SK-N-SH treated with all-trans-retinoic acid at 6 μM for 48 hours (cell line): ENCODE measurements around the gene PTPRN2.
"Not testable (repeated sequence)": the region's sequence is repeated elsewhere in the genome, so short reads cannot be mapped to it uniquely, and the experiment has no call there.

Experiments
- ATAC-seq: fragments of 200-7000 bp; cut with Tn5 transposase; 3 replicates; pipeline ENCODE4 v1.9.1; 2020; ENCODE audit warnings: mild to moderate bottlenecking, moderate library complexity
- BACH2 ChIP-seq: fragments of 250-450 bp; sonication (Bioruptor Pico); IDR thresholded peaks from 2 replicates; pipeline ENCODE4 v1.9.0; 2021; ENCODE audit warnings: mild to moderate bottlenecking, borderline replicate concordance
- CSDC2 ChIP-seq: fragments of 250-450 bp; sonication (Bioruptor Pico); IDR thresholded peaks from 2 replicates; pipeline ENCODE4 v1.5.0; 2020; ENCODE audit warnings: mild to moderate bottlenecking, moderate library complexity
- ESRRG ChIP-seq: fragments of 250-450 bp; sonication (Bioruptor Pico); IDR thresholded peaks from 2 replicates; pipeline ENCODE4 v1.6.1; 2021; ENCODE audit warnings: mild to moderate bottlenecking
- ISL1 ChIP-seq: fragments of 250-450 bp; sonication (Bioruptor Pico); IDR thresholded peaks from 2 replicates; pipeline ENCODE4 v2.1.2; 2022; ENCODE audit warnings: mild to moderate bottlenecking, moderate library complexity
- OSR1 ChIP-seq: fragments of 250-450 bp; sonication (Bioruptor Pico); IDR thresholded peaks from 2 replicates; pipeline ENCODE4 v1.8.0; 2022; ENCODE audit warnings: moderate library complexity, mild to moderate bottlenecking, inconsistent platforms
- PPARA ChIP-seq: fragments of 250-450 bp; sonication (Bioruptor Pico); IDR thresholded peaks from 2 replicates; pipeline ENCODE4 v1.5.0; 2020; ENCODE audit warnings: mild to moderate bottlenecking, borderline replicate concordance
- RARB ChIP-seq: fragments of 250-450 bp; sonication (Bioruptor Pico); IDR thresholded peaks from 2 replicates; pipeline ENCODE4 v1.8.0; 2021; ENCODE audit warnings: mild to moderate bottlenecking, moderate library complexity
- SNAI2 ChIP-seq: fragments of 250-450 bp; sonication (Bioruptor Pico); IDR thresholded peaks from 2 replicates; pipeline ENCODE4 v1.5.0; 2020; ENCODE audit warnings: mild to moderate bottlenecking, moderate library complexity
- TCF4 ChIP-seq: fragments of 250-450 bp; sonication (Bioruptor Pico); IDR thresholded peaks from 2 replicates; pipeline ENCODE4 v1.8.0; 2021; ENCODE audit warnings: mild to moderate bottlenecking, moderate library complexity, borderline replicate concordance
- TOX ChIP-seq: fragments of 250-450 bp; sonication (Bioruptor Pico); IDR thresholded peaks from 2 replicates; pipeline ENCODE4 v1.8.0; 2021; ENCODE audit warnings: mild to moderate bottlenecking, moderate library complexity, borderline replicate concordance
- ZC3H10 ChIP-seq: fragments of 250-450 bp; sonication (Bioruptor Pico); IDR thresholded peaks from 2 replicates; pipeline ENCODE4 v1.5.1; 2021; ENCODE audit warnings: mild to moderate bottlenecking, moderate library complexity
- ZFP3 ChIP-seq: fragments of 250-450 bp; sonication (Bioruptor Pico); IDR thresholded peaks from 2 replicates; pipeline ENCODE4 v1.5.0; 2020; ENCODE audit warnings: mild to moderate bottlenecking, moderate library complexity
- ZFP30 ChIP-seq: fragments of 450-650 bp; formaldehyde crosslinking; IDR thresholded peaks from 2 replicates; pipeline ENCODE4 v1.5.0; 2022; ENCODE audit warnings: mild to moderate bottlenecking, moderate library complexity
- ZNF565 ChIP-seq: fragments of 450-650 bp; formaldehyde crosslinking; conservative IDR thresholded peaks from 2 replicates; pipeline ENCODE4 v1.5.0; 2020; ENCODE audit warnings: low read depth, mild to moderate bottlenecking, moderate library complexity
- ZNF8 ChIP-seq: fragments of 450-650 bp; formaldehyde crosslinking; IDR thresholded peaks from 2 replicates; pipeline ENCODE4 v1.5.0; 2020; ENCODE audit warnings: mild to moderate bottlenecking, moderate library complexity
- TF ChIP-seq, protein P1 (sequence below): fragments of 250-450 bp; sonication (Bioruptor Pico); IDR thresholded peaks from 2 replicates; pipeline ENCODE4 v1.5.1; 2020; ENCODE audit warnings: low read depth, mild to moderate bottlenecking, moderate library complexity
- TF ChIP-seq, protein P2 (sequence below): fragments of 250-450 bp; sonication (Bioruptor Pico); IDR thresholded peaks from 2 replicates; pipeline ENCODE4 v1.8.0; 2020; ENCODE audit warnings: mild to moderate bottlenecking, moderate library complexity, borderline replicate concordance
- TF ChIP-seq, protein P3 (sequence below): fragments of 250-450 bp; sonication (Bioruptor Pico); IDR thresholded peaks from 2 replicates; pipeline ENCODE4 v1.8.0; 2021; ENCODE audit warnings: low read depth, mild to moderate bottlenecking, moderate library complexity, borderline replicate concordance
- TF ChIP-seq, protein P4 (sequence below): fragments of 250-450 bp; sonication (Bioruptor Pico); IDR thresholded peaks from 2 replicates; pipeline ENCODE4 v1.5.1; 2021; ENCODE audit warnings: mild to moderate bottlenecking, moderate library complexity
- TF ChIP-seq, protein P5 (sequence below): fragments of 250-450 bp; sonication (Bioruptor Pico); IDR thresholded peaks from 2 replicates; pipeline ENCODE4 v1.5.0; 2020; ENCODE audit warnings: mild to moderate bottlenecking, moderate library complexity

The PTPRN2 gene

DNA sequence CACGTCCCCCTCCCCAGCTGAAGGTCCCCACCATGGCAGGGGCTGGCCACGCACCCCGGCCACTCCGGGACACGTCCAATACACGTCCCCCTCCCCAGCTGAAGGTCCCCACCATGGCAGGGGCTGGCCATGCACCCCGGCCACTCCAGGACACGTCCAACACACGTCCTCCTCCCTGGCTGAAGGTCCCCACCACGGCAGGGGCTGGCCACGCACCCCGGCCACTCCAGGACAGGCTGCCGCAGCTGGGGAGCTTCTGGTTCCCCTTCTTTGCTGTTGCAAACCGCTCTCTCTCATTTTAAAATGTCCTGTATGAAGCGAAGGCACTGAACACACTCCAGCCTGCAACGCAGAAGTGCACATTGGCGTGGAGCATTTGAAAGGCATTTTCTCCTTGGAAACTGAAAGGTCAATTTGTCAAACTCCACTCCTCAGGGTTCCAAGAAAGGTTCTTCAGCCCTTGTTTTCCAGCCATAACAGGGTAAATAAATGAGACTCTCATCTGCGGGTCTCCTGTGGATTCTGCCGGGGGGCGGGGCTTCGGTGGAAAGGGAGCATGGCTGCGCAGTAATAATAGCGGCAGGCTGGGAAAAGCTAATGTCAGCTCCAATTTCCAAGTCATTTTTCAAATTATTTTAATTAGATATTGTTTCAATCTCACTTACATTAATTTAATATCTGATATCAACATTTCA, 670.5 kb downstream of the PTPRN2 start:
- TF ChIP-seq, protein P1, sequence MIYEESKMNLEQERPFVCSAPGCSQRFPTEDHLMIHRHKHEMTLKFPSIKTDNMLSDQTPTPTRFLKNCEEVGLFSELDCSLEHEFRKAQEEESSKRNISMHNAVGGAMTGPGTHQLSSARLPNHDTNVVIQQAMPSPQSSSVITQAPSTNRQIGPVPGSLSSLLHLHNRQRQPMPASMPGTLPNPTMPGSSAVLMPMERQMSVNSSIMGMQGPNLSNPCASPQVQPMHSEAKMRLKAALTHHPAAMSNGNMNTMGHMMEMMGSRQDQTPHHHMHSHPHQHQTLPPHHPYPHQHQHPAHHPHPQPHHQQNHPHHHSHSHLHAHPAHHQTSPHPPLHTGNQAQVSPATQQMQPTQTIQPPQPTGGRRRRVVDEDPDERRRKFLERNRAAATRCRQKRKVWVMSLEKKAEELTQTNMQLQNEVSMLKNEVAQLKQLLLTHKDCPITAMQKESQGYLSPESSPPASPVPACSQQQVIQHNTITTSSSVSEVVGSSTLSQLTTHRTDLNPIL = no peak
- TF ChIP-seq, protein P2, sequence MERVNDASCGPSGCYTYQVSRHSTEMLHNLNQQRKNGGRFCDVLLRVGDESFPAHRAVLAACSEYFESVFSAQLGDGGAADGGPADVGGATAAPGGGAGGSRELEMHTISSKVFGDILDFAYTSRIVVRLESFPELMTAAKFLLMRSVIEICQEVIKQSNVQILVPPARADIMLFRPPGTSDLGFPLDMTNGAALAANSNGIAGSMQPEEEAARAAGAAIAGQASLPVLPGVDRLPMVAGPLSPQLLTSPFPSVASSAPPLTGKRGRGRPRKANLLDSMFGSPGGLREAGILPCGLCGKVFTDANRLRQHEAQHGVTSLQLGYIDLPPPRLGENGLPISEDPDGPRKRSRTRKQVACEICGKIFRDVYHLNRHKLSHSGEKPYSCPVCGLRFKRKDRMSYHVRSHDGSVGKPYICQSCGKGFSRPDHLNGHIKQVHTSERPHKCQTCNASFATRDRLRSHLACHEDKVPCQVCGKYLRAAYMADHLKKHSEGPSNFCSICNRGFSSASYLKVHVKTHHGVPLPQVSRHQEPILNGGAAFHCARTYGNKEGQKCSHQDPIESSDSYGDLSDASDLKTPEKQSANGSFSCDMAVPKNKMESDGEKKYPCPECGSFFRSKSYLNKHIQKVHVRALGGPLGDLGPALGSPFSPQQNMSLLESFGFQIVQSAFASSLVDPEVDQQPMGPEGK (CRISPR knock-in tag) = no peak
- TF ChIP-seq PPARA (CRISPR knock-in tag) (no peak), OSR1 (CRISPR knock-in tag) (no peak), ISL1 (CRISPR knock-in tag) (no peak), ZNF565 (CRISPR knock-in tag) (no peak), ESRRG (CRISPR knock-in tag) (no peak), ZFP3 (no peak)
- TF ChIP-seq, protein P3, sequence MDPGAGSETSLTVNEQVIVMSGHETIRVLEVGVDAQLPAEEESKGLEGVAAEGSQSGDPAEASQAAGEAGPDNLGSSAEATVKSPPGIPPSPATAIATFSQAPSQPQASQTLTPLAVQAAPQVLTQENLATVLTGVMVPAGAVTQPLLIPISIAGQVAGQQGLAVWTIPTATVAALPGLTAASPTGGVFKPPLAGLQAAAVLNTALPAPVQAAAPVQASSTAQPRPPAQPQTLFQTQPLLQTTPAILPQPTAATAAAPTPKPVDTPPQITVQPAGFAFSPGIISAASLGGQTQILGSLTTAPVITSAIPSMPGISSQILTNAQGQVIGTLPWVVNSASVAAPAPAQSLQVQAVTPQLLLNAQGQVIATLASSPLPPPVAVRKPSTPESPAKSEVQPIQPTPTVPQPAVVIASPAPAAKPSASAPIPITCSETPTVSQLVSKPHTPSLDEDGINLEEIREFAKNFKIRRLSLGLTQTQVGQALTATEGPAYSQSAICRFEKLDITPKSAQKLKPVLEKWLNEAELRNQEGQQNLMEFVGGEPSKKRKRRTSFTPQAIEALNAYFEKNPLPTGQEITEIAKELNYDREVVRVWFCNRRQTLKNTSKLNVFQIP (CRISPR knock-in tag) = no peak
- TF ChIP-seq, all 23 proteins: peak for 0
- no peak for ATAC-seq

DNA sequence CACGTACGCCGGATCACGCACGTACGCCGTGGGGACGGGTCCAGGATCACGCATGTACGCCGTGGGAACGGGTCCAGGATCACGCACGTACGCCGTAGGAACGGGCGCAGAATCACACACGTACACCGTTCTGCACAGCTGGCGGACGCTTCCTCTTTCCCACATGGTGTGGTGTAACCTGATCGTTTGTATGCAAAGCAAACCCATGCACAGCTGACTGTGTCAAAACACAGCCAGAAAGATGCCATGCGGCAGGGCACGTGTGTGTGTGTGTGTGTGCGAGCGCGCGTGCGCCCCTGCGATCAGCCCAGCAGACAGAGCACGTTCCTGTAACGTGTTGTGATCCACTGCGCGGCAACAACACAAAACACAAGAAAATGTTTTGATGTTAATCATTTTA, 677.2 kb downstream of the PTPRN2 start:
- TF ChIP-seq ZFP3 (no peak), CSDC2 (CRISPR knock-in tag) (no peak), BACH2 (CRISPR knock-in tag) (no peak), RARB (CRISPR knock-in tag) (no peak), SNAI2 (CRISPR knock-in tag) (no peak), ZNF565 (CRISPR knock-in tag) (no peak), ESRRG (CRISPR knock-in tag) (no peak), ZFP30 (no peak), ZC3H10 (CRISPR knock-in tag) (no peak), ZNF8 (CRISPR knock-in tag) (no peak), TOX (CRISPR knock-in tag) (no peak), TCF4 (no peak)
- TF ChIP-seq, protein P4, sequence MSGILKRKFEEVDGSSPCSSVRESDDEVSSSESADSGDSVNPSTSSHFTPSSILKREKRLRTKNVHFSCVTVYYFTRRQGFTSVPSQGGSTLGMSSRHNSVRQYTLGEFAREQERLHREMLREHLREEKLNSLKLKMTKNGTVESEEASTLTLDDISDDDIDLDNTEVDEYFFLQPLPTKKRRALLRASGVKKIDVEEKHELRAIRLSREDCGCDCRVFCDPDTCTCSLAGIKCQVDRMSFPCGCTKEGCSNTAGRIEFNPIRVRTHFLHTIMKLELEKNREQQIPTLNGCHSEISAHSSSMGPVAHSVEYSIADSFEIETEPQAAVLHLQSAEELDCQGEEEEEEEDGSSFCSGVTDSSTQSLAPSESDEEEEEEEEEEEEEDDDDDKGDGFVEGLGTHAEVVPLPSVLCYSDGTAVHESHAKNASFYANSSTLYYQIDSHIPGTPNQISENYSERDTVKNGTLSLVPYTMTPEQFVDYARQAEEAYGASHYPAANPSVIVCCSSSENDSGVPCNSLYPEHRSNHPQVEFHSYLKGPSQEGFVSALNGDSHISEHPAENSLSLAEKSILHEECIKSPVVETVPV (CRISPR knock-in tag) = no peak
- TF ChIP-seq, protein P1 = no peak
- TF ChIP-seq, protein P5, sequence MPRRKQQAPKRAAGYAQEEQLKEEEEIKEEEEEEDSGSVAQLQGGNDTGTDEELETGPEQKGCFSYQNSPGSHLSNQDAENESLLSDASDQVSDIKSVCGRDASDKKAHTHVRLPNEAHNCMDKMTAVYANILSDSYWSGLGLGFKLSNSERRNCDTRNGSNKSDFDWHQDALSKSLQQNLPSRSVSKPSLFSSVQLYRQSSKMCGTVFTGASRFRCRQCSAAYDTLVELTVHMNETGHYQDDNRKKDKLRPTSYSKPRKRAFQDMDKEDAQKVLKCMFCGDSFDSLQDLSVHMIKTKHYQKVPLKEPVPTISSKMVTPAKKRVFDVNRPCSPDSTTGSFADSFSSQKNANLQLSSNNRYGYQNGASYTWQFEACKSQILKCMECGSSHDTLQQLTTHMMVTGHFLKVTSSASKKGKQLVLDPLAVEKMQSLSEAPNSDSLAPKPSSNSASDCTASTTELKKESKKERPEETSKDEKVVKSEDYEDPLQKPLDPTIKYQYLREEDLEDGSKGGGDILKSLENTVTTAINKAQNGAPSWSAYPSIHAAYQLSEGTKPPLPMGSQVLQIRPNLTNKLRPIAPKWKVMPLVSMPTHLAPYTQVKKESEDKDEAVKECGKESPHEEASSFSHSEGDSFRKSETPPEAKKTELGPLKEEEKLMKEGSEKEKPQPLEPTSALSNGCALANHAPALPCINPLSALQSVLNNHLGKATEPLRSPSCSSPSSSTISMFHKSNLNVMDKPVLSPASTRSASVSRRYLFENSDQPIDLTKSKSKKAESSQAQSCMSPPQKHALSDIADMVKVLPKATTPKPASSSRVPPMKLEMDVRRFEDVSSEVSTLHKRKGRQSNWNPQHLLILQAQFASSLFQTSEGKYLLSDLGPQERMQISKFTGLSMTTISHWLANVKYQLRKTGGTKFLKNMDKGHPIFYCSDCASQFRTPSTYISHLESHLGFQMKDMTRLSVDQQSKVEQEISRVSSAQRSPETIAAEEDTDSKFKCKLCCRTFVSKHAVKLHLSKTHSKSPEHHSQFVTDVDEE (CRISPR knock-in tag) = no peak
- TF ChIP-seq, protein P2 (CRISPR knock-in tag) = no peak
- no peak for ATAC-seq

DNA sequence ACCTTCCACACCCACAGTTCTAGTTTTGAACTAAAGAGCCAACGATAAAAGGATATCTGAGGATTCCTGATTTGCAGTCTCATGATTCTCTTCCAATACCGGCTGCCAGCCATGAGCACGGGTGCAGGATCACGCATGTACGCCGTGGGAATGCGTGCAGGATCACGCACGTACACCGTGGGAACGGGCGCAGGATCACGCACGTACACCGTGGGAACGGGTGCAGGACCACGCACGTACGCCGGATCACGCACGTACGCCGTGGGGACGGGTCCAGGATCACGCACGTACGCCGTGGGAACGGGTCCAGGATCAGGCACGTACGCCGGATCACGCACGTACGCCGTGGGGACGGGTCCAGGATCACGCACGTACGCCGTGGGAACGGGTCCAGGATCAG, 677.6 kb downstream of the PTPRN2 start:
- not testable (repeated sequence) for ATAC-seq
